OCI-LY7 (cell line): ENCODE measurements around the gene ADAMTS2. TPM values are rescaled to one million over a fixed set of nuclear protein-coding genes. Genes with fewer than 3 reads are reported as not detected.

Source experiments
- BruUV-seq: library from RNA; stranded (reverse); fragments of 400-500 nt; replicated peaks from 2 replicates; lab custom pipeline; 2021; lab: Mats Ljungman, UMichigan
- CTCF ChIA-PET: fragments of 300-600 bp; sonication (Branson Sonifier 250); formaldehyde crosslinking; loops from one replicate; lab custom pipeline; 2022; ENCODE audit warnings: antibody characterized with exemption; ENCODE audit not compliant: unreplicated experiment; lab: Charles Lee
- POLR2A ChIA-PET: fragments of 300-600 bp; sonication (Branson Sonifier 250); formaldehyde crosslinking; loops from one replicate; lab custom pipeline; 2022; ENCODE audit warnings: antibody characterized with exemption; lab: Charles Lee
- DNase-seq: peaks from one replicate; pipeline ENCODE4 v3.0.0-alpha.2; 2015; ENCODE audit warnings: low spot score
- H2AFZ ChIP-seq: fragments of 200-600 bp; sonication (generic), shearing (Covaris generic); 2 replicates; pipeline ENCODE4 v1.6.1; 2014; ENCODE audit warnings: mild to moderate bottlenecking, antibody characterized with exemption, low read length, moderate library complexity
- H3K27ac ChIP-seq: fragments of 200-600 bp; sonication (generic); 2 replicates; pipeline ENCODE4 v1.5.1; 2014; ENCODE audit warnings: mixed run types, low read depth, mild to moderate bottlenecking, moderate library complexity, low read length, inconsistent platforms; ENCODE audit not compliant: poor library complexity, severe bottlenecking
- H3K36me3 ChIP-seq: fragments of 200-600 bp; sonication (generic); 2 replicates; pipeline ENCODE4 v1.6.1; 2014; ENCODE audit warnings: mild to moderate bottlenecking, antibody characterized with exemption, low read length, moderate library complexity, mixed read lengths; ENCODE audit not compliant: insufficient read depth
- H3K4me1 ChIP-seq: fragments of 200-600 bp; sonication (generic); 2 replicates; pipeline ENCODE4 v1.5.1; 2014; ENCODE audit warnings: mild to moderate bottlenecking, low read length; ENCODE audit not compliant: insufficient read depth, poor library complexity, severe bottlenecking
- H3K4me2 ChIP-seq: fragments of 200-600 bp; sonication (generic); 2 replicates; pipeline ENCODE4 v1.6.1; 2014; ENCODE audit warnings: mild to moderate bottlenecking, low read length
- H3K4me3 ChIP-seq: fragments of 200-600 bp; sonication (generic); 2 replicates; pipeline ENCODE4 v1.5.1; 2014; ENCODE audit warnings: mild to moderate bottlenecking, low read depth, low read length; ENCODE audit not compliant: poor library complexity, severe bottlenecking
- H3K79me2 ChIP-seq: fragments of 200-600 bp; sonication (generic); 2 replicates; pipeline ENCODE4 v1.6.1; 2016; ENCODE audit warnings: low read depth, mild to moderate bottlenecking, low read length, moderate library complexity, mixed read lengths; ENCODE audit not compliant: insufficient read depth
- H3K9me2 ChIP-seq: fragments of 200-600 bp; sonication (generic); 2 replicates; pipeline ENCODE4 v1.6.1; 2016; ENCODE audit warnings: mild to moderate bottlenecking, low read length, mixed read lengths; ENCODE audit not compliant: insufficient read depth
- H3K9me3 ChIP-seq: fragments of 200-600 bp; sonication (generic); 2 replicates; pipeline ENCODE4 v1.6.1; 2014; ENCODE audit warnings: mild to moderate bottlenecking, mixed run types, low read length, mixed read lengths
- H4K20me1 ChIP-seq: fragments of 200-600 bp; sonication (generic); 2 replicates; pipeline ENCODE4 v1.6.1; 2014; ENCODE audit warnings: mild to moderate bottlenecking, antibody characterized with exemption, low read length, moderate library complexity, mixed read lengths; ENCODE audit not compliant: insufficient read depth
- EZH2phosphoT487 ChIP-seq: fragments of 200-600 bp; sonication (generic); IDR thresholded peaks from 2 replicates; pipeline ENCODE4 v1.6.1; 2018; ENCODE audit warnings: low read depth, borderline replicate concordance, mild to moderate bottlenecking, mixed run types, antibody characterized with exemption, low read length, moderate library complexity, mixed read lengths
- intact Hi-C: fragments of 100-400 bp; cut with micrococcal nuclease; formaldehyde crosslinking; loops from one replicate; pipeline ENCODE4 v1.10.0; 2022; ENCODE audit not compliant: unreplicated experiment
- total RNA-seq, 2 experiments: library from RNA; depleted of rRNA in 1 of 2; stranded (reverse); fragments of >200 nt in 1 of 2; shearing (Covaris generic) in 1 of 2; gene quantifications; 2 replicates each; pipeline ENCODE4 v1.2.3, GENCODE V29; 2014 to 2022
- TF ChIP-seq, protein P1 (sequence below): fragments of 200-600 bp; sonication (generic); conservative IDR thresholded peaks from 2 replicates; pipeline ENCODE4 v1.5.1; 2014; ENCODE audit warnings: mild to moderate bottlenecking, antibody characterized with exemption, low read length, moderate library complexity, mixed read lengths

The ADAMTS2 gene
- total RNA-seq, 2 experiments from 2014 or later = not detected

DNA sequence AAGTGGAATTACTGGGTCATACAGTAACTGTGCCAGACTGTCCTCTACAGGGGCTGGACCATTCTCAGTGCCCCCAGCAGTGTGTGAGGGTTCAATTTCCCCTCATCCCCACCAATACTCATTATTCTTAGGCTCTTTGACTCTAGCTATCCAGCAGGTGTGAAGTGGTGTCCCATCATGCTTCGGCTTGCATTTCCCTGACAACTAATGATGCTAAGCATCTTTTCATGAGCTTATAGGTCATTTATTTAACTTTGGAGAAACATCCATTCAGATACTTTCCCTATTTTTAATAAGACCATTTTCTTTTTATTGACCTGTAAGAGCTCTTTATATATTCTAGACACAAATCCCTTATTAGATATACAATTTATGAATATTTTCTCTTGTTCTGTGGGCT lies 63.6 kb downstream of the ADAMTS2 start:
- ChIA-PET POLR2A (no interaction called here), CTCF (no interaction called here)
- no peaks in the 10 kb centered on the region for H3K9me2 ChIP-seq
- H3K79me2 ChIP-seq = no peaks in the 10 kb centered on the region
- no peaks in the 10 kb centered on the region for H4K20me1 ChIP-seq
- no peak overlapping the region for H3K27ac ChIP-seq
- no peak for TF ChIP-seq EZH2phosphoT487
- TF ChIP-seq, protein P1, sequence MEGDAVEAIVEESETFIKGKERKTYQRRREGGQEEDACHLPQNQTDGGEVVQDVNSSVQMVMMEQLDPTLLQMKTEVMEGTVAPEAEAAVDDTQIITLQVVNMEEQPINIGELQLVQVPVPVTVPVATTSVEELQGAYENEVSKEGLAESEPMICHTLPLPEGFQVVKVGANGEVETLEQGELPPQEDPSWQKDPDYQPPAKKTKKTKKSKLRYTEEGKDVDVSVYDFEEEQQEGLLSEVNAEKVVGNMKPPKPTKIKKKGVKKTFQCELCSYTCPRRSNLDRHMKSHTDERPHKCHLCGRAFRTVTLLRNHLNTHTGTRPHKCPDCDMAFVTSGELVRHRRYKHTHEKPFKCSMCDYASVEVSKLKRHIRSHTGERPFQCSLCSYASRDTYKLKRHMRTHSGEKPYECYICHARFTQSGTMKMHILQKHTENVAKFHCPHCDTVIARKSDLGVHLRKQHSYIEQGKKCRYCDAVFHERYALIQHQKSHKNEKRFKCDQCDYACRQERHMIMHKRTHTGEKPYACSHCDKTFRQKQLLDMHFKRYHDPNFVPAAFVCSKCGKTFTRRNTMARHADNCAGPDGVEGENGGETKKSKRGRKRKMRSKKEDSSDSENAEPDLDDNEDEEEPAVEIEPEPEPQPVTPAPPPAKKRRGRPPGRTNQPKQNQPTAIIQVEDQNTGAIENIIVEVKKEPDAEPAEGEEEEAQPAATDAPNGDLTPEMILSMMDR = no peak
- no peaks in the 10 kb centered on the region for H3K4me1 ChIP-seq
- H3K4me3 ChIP-seq = no peak overlapping the region
- intact Hi-C loops = no loop called here
- H3K36me3 ChIP-seq = no peaks in the 10 kb centered on the region
- no TSS peak for BruUV-seq
- DNase-seq = no peak
- H2AFZ ChIP-seq = no peak overlapping the region
- no peaks in the 10 kb centered on the region for H3K9me3 ChIP-seq
- H3K4me2 ChIP-seq = no peak overlapping the region

DNA sequence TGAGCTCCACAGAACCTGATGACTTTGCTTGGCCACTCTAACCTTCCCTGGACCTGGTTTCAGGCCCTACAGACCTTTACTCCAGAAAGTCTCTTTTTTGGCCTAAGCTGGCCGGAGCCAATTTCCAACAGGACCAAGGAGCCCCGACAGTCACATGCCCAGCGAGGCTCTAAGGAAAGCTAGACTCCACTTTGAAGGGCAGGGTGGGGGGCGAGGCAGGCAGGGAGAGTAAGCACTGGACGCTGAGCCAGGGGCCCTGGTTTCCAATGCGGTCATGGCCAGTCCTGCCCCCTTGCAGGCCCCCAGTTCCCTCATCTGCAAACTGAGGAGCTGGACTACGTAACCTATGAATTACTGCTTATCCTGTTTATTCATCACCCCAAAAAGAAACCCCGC lies 65.2 kb downstream of the ADAMTS2 start:
- Histone ChIP-seq H2AFZ (no peak overlapping the region), H3K27ac (no peak overlapping the region), H3K9me2 (no peaks in the 10 kb centered on the region), H3K4me1 (no peaks in the 10 kb centered on the region), H3K9me3 (no peaks in the 10 kb centered on the region), H3K4me2 (no peak overlapping the region), H4K20me1 (no peaks in the 10 kb centered on the region), H3K79me2 (no peaks in the 10 kb centered on the region), H3K36me3 (no peaks in the 10 kb centered on the region), H3K4me3 (no peak overlapping the region)
- TF ChIP-seq EZH2phosphoT487 = no peak
- TF ChIP-seq, protein P1 = no peak
- no TSS peak for BruUV-seq
- no peak for DNase-seq
- ChIA-PET POLR2A (no interaction called here), CTCF (interaction anchor here (0.6 kb wide), 1 partner anchor 448 kb away, joined by 3 read pairs; no protein-coding TSS in a partner anchor)
- intact Hi-C loops = no loop called here

DNA sequence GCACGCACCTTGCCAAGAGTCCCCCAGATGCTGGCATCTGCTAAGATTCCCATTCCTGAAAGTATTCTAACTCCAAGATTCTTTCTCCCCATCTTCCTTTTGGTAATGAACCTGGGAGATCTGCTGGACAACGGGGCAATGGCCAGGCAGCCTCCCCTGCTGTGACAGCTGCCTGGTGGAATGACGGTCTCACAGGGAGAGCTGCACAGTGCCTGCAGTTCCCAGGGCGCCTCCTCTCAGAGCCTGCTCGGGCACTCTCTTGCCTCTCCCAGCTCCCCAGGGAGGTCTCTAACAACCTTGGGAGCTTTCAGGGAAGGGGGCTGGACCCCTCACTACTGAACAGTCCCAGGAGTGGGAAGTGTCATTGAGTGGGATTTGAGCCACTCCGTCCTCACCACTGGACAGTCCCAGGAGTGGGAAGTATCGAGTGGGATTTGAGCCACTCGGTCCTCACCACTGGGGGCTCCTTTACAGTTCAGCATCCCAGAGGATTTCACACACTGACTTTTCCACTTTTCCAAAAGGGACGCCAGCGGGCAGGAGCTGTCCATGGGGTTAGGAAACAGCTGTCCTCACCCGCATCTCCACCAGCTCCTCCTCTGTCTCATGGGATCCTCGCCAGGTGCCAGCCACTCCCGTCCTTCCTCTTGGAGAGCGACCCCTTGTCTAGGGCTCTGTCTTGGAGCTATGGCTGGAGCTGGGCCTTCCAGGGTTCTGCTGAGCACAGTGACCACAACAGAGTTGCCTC lies 65.7 kb downstream of the ADAMTS2 start:
- BruUV-seq = no TSS peak
- no peak for DNase-seq
- POLR2A ChIA-PET = no interaction called here

More for the DNA sequence above, 65.7 kb downstream of the ADAMTS2 start:
- no peak overlapping the region for H2AFZ ChIP-seq
- H3K4me1 ChIP-seq = no peaks in the 10 kb centered on the region
- no peaks in the 10 kb centered on the region for H3K9me2 ChIP-seq
- no peak overlapping the region for H3K4me2 ChIP-seq
- H3K36me3 ChIP-seq = no peaks in the 10 kb centered on the region
- no peaks in the 10 kb centered on the region for H3K9me3 ChIP-seq
- no peak overlapping the region for H3K27ac ChIP-seq
- H4K20me1 ChIP-seq = no peaks in the 10 kb centered on the region
- H3K4me3 ChIP-seq = no peak overlapping the region
- no peak for TF ChIP-seq EZH2phosphoT487
- TF ChIP-seq, protein P1 = no peak
- CTCF ChIA-PET = no interaction called here
- no peaks in the 10 kb centered on the region for H3K79me2 ChIP-seq
- intact Hi-C loops = no loop called here
